GM23338 (cell line): ENCODE data around the gene ZNF630. TPM values are rescaled to one million over a fixed set of nuclear protein-coding genes. Genes with fewer than 3 reads are reported as not detected.
"Not testable (repeated sequence)": the region's sequence is repeated elsewhere in the genome, so short reads cannot be mapped to it uniquely, and the experiment has no call there.

Source experiments
- ATAC-seq: fragments of 200-7000 bp; cut with Tn5 transposase; 3 replicates; pipeline ENCODE4 v1.9.1; 2020
- DNase-seq: peaks from one replicate; pipeline ENCODE4 v3.0.0-alpha.2; 2015; ENCODE audit warnings: low spot score
- H2AFZ ChIP-seq: fragments of 200-600 bp; sonication (generic); 2 replicates; pipeline ENCODE4 v1.8.0; 2016; ENCODE audit warnings: antibody characterized with exemption, mild to moderate bottlenecking, moderate library complexity
- H3F3A ChIP-seq: fragments of 200-600 bp; sonication (generic); replicated peaks from 2 replicates; pipeline ENCODE4 v1.8.0; 2017; ENCODE audit warnings: antibody characterized with exemption, mixed run types, low read depth
- H3K27ac ChIP-seq: fragments of 200-600 bp; sonication (generic); 2 replicates; pipeline ENCODE4 v1.6.1; 2016; ENCODE audit warnings: low read depth
- H3K27me3 ChIP-seq: fragments of 200-600 bp; sonication (generic); 2 replicates; pipeline ENCODE4 v1.8.0; 2016; ENCODE audit warnings: mild to moderate bottlenecking, mixed run types, moderate library complexity; ENCODE audit not compliant: insufficient read depth
- H3K36me3 ChIP-seq: fragments of 200-600 bp; sonication (generic); 2 replicates; pipeline ENCODE4 v1.8.0; 2016; ENCODE audit warnings: mild to moderate bottlenecking; ENCODE audit not compliant: insufficient read depth
- H3K4me1 ChIP-seq: fragments of 200-600 bp; sonication (generic); 2 replicates; pipeline ENCODE4 v1.8.0; 2016; ENCODE audit warnings: mild to moderate bottlenecking, moderate library complexity; ENCODE audit not compliant: insufficient read depth
- H3K4me2 ChIP-seq: fragments of 200-600 bp; sonication (generic); 2 replicates; pipeline ENCODE4 v1.7.1; 2017; ENCODE audit warnings: mixed run types
- H3K4me3 ChIP-seq: fragments of 200-600 bp; sonication (generic); 2 replicates; pipeline ENCODE4 v1.6.1; 2016; ENCODE audit warnings: mixed run types
- H3K79me2 ChIP-seq: fragments of 200-600 bp; sonication (generic); replicated peaks from 2 replicates; pipeline ENCODE4 v1.8.0; 2017; ENCODE audit warnings: mild to moderate bottlenecking; ENCODE audit not compliant: insufficient read depth
- H3K9me2 ChIP-seq: fragments of 200-600 bp; sonication (generic); 2 replicates; pipeline ENCODE4 v1.8.0; 2017; ENCODE audit not compliant: insufficient read depth
- H4K20me1 ChIP-seq: fragments of 200-600 bp; sonication (generic); replicated peaks from 2 replicates; pipeline ENCODE4 v1.8.0; 2017; ENCODE audit warnings: mild to moderate bottlenecking; ENCODE audit not compliant: insufficient read depth
- H3K27ac Mint-ChIP-seq: 2 replicates; pipeline ENCODE4 v1.8.0; 2020; ENCODE audit warnings: inconsistent platforms, mild to moderate bottlenecking, moderate library complexity, mixed read lengths
- H3K27me3 Mint-ChIP-seq: 3 replicates; pipeline ENCODE4 v1.8.0; 2022; ENCODE audit warnings: low read depth, mild to moderate bottlenecking, moderate library complexity, mixed read lengths, inconsistent platforms; ENCODE audit not compliant: insufficient read depth, poor library complexity
- H3K36me3 Mint-ChIP-seq: 3 replicates; pipeline ENCODE4 v1.8.0; 2021; ENCODE audit warnings: low read depth, mild to moderate bottlenecking, inconsistent platforms, moderate library complexity, mixed read lengths
- H3K4me1 Mint-ChIP-seq: 3 replicates; pipeline ENCODE4 v1.8.0; 2020; ENCODE audit warnings: mild to moderate bottlenecking, inconsistent platforms, mixed read lengths
- H3K4me3 Mint-ChIP-seq: 3 replicates; pipeline ENCODE4 v1.8.0; 2021; ENCODE audit warnings: moderate library complexity, mild to moderate bottlenecking, inconsistent platforms, mixed read lengths
- H3K9me3 Mint-ChIP-seq: 3 replicates; pipeline ENCODE4 v1.8.0; 2020; ENCODE audit warnings: moderate library complexity, mild to moderate bottlenecking, inconsistent platforms, mixed read lengths
- CREB1 ChIP-seq: fragments of 250-450 bp; sonication (Bioruptor Pico); IDR thresholded peaks from 2 replicates; pipeline ENCODE4 v1.5.0; 2020; ENCODE audit warnings: low read depth, mild to moderate bottlenecking, moderate library complexity
- EZH2 ChIP-seq: fragments of 200-600 bp; sonication (generic); IDR thresholded peaks from one replicate; pipeline ENCODE4 v1.8.0; 2017; ENCODE audit warnings: antibody characterized with exemption, mild to moderate bottlenecking, low read depth; ENCODE audit not compliant: unreplicated experiment
- JUNB ChIP-seq: IDR thresholded peaks from one replicate; pipeline ENCODE4 v1.6.1; 2016; ENCODE audit warnings: antibody characterized with exemption; ENCODE audit not compliant: unreplicated experiment
- NANOG ChIP-seq: IDR thresholded peaks from 2 replicates; pipeline ENCODE4 v1.6.1; 2016; ENCODE audit warnings: antibody characterized with exemption, borderline replicate concordance
- POLR2AphosphoS5 ChIP-seq: IDR thresholded peaks from 2 replicates; pipeline ENCODE4 v1.6.1; 2016; ENCODE audit warnings: antibody characterized with exemption, low read depth
- ZNF114 ChIP-seq: fragments of 250-450 bp; sonication (Bioruptor Pico); IDR thresholded peaks from 2 replicates; pipeline ENCODE4 v1.5.0; 2020; ENCODE audit warnings: mild to moderate bottlenecking, moderate library complexity
- polyA plus RNA-seq: library from polyadenylated mRNA; unstranded; fragments of >200 nt; fragmentation: Nextera tagmentation; extraction: Ambion mirVana; gene quantifications from 2 replicates; pipeline ENCODE4 v1.2.1, GENCODE V29; 2016
- total RNA-seq: library from RNA; depleted of rRNA; stranded (reverse); fragments of >200 nt; shearing (Covaris generic); gene quantifications from 2 replicates; pipeline ENCODE4 v1.2.3, GENCODE V29; 2014
- TF ChIP-seq, protein P1 (sequence below): IDR thresholded peaks from one replicate; pipeline ENCODE4 v1.6.1; 2018; ENCODE audit warnings: antibody characterized with exemption; ENCODE audit not compliant: unreplicated experiment
- TF ChIP-seq, protein P2 (sequence below), 2 experiments: fragments of 200-600 bp in 1 of 2; sonication (generic) in 1 of 2; conservative IDR thresholded peaks; 2 replicates each; pipeline versions ENCODE4 v1.5.1 to v1.6.1; 2016 to 2017; ENCODE audit warnings: antibody characterized with exemption in 2 of 2, low read depth in 2 of 2, mild to moderate bottlenecking in 2 of 2, moderate library complexity in 1 of 2
- TF ChIP-seq, protein P3 (sequence below): IDR thresholded peaks from 2 replicates; pipeline ENCODE4 v1.6.1; 2016; ENCODE audit warnings: antibody characterized with exemption

The ZNF630 gene
- total and polyA plus RNA-seq, 2 experiments from 2014 or later = 0.95 to 2.2 TPM

GRCh38 chrX:48035891-48036290 lies 35.5 kb downstream of the ZNF630 start:
- H3K4me3 Mint-ChIP-seq = no peak overlapping the region
- Histone ChIP-seq H3K27ac (no peak overlapping the region), H3K9me2 (no peaks in the 10 kb centered on the region), H3K27me3 (no peaks in the 10 kb centered on the region), H3F3A (no peaks in the 10 kb centered on the region), H3K4me2 (no peak overlapping the region), H3K36me3 (no peaks in the 10 kb centered on the region), H2AFZ (no peak overlapping the region), H4K20me1 (no peaks in the 10 kb centered on the region), H3K4me3 (no peak overlapping the region), H3K79me2 (no peaks in the 10 kb centered on the region), H3K4me1 (no peaks in the 10 kb centered on the region)
- no peaks in the 10 kb centered on the region for H3K27me3 Mint-ChIP-seq
- TF ChIP-seq JUNB (no peak), POLR2AphosphoS5 (no peak), CREB1 (CRISPR knock-in tag) (no peak), EZH2 (no peak)
- no peaks in the 10 kb centered on the region; the same call in 2 of the 3 replicates for H3K36me3 Mint-ChIP-seq
- no peaks in the 10 kb centered on the region for H3K4me1 Mint-ChIP-seq
- no peak for ATAC-seq
- no peaks in the 10 kb centered on the region; the same call in 2 of the 3 replicates for H3K9me3 Mint-ChIP-seq
- no peak overlapping the region for H3K27ac Mint-ChIP-seq
- no peak for DNase-seq

DNA sequence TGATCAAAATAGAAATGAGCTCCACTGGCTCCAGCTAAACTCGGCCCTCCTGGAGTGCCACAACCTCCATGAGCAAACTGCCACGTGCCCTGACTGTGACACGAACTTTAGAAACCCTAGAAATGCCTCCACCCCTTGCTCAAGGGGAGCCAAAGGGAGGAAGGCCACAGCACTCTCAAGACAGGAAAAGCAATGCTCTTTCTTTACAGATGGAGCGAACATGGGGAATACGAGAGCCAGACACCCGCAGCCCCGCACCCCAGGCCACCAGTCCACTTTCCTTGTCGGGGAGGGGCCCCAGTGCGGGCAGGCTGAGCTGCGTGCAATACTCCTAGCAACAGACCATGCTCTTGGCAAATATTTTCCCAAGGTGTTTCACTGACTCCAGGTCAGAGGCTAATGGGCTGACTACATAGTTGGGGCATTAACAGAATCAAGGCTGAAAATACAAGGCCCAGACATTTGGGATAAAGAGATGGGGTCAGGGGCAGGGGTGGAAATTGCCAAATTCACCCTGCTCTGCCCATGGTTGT lies 40.7 kb downstream of the ZNF630 start:
- not testable (repeated sequence) for H3K4me1 Mint-ChIP-seq, H3K9me2 ChIP-seq, H3K4me2 ChIP-seq, H3F3A ChIP-seq, ATAC-seq, H3K27me3 Mint-ChIP-seq, H3K27me3 ChIP-seq, H3K36me3 Mint-ChIP-seq, H3K4me1 ChIP-seq, H2AFZ ChIP-seq, H3K4me3 Mint-ChIP-seq, DNase-seq, H4K20me1 ChIP-seq, H3K27ac Mint-ChIP-seq, H3K4me3 ChIP-seq, H3K9me3 Mint-ChIP-seq, H3K36me3 ChIP-seq, H3K27ac ChIP-seq, H3K79me2 ChIP-seq

DNA sequence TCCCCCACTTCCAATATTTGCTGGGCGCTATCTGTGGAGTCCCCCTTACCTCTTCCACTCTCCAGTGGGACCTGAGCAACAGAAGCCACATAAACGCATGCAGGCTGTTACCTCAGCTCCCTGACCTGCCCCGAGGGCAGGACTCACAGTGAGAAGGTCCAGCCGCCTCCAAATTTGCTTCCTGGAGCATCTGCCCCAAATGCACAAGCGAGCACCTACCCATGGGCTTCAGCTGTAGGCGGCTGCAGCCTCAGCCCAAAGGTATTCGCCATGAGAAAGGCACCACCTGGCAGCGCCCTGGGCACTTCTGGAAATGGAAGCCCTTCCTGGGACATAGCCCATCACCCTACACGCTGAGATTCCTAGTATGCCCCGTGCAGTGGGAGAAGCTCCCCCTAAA lies 41.2 kb downstream of the ZNF630 start:
- Mint-ChIP-seq H3K4me3 (no peak overlapping the region), H3K4me1 (peaks cover 4% of the 10 kb centered on the region; the same call in 1 of the 3 replicates), H3K27me3 (peaks cover 4% of the 10 kb centered on the region), H3K9me3 (no peaks in the 10 kb centered on the region; the same call in 2 of the 3 replicates), H3K27ac (no peak overlapping the region), H3K36me3 (no peaks in the 10 kb centered on the region; the same call in 2 of the 3 replicates)
- ATAC-seq (no peak), DNase-seq (no peak)
- Histone ChIP-seq H3K4me1 (no peaks in the 10 kb centered on the region; the same call in 1 of the 2 replicates), H3K4me3 (no peak overlapping the region), H3K4me2 (no peak overlapping the region), H3K79me2 (no peaks in the 10 kb centered on the region), H3K27ac (no peak overlapping the region), H3K36me3 (no peaks in the 10 kb centered on the region), H3K9me2 (no peaks in the 10 kb centered on the region), H3K27me3 (no peaks in the 10 kb centered on the region), H3F3A (no peaks in the 10 kb centered on the region), H2AFZ (no peak overlapping the region), H4K20me1 (no peaks in the 10 kb centered on the region)
- no peak for TF ChIP-seq ZNF114
- no peak for TF ChIP-seq JUNB
- TF ChIP-seq, protein P1, sequence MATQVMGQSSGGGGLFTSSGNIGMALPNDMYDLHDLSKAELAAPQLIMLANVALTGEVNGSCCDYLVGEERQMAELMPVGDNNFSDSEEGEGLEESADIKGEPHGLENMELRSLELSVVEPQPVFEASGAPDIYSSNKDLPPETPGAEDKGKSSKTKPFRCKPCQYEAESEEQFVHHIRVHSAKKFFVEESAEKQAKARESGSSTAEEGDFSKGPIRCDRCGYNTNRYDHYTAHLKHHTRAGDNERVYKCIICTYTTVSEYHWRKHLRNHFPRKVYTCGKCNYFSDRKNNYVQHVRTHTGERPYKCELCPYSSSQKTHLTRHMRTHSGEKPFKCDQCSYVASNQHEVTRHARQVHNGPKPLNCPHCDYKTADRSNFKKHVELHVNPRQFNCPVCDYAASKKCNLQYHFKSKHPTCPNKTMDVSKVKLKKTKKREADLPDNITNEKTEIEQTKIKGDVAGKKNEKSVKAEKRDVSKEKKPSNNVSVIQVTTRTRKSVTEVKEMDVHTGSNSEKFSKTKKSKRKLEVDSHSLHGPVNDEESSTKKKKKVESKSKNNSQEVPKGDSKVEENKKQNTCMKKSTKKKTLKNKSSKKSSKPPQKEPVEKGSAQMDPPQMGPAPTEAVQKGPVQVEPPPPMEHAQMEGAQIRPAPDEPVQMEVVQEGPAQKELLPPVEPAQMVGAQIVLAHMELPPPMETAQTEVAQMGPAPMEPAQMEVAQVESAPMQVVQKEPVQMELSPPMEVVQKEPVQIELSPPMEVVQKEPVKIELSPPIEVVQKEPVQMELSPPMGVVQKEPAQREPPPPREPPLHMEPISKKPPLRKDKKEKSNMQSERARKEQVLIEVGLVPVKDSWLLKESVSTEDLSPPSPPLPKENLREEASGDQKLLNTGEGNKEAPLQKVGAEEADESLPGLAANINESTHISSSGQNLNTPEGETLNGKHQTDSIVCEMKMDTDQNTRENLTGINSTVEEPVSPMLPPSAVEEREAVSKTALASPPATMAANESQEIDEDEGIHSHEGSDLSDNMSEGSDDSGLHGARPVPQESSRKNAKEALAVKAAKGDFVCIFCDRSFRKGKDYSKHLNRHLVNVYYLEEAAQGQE = no peak
- TF ChIP-seq EZH2 = no peak
- no peak for TF ChIP-seq NANOG
- TF ChIP-seq, protein P2, sequence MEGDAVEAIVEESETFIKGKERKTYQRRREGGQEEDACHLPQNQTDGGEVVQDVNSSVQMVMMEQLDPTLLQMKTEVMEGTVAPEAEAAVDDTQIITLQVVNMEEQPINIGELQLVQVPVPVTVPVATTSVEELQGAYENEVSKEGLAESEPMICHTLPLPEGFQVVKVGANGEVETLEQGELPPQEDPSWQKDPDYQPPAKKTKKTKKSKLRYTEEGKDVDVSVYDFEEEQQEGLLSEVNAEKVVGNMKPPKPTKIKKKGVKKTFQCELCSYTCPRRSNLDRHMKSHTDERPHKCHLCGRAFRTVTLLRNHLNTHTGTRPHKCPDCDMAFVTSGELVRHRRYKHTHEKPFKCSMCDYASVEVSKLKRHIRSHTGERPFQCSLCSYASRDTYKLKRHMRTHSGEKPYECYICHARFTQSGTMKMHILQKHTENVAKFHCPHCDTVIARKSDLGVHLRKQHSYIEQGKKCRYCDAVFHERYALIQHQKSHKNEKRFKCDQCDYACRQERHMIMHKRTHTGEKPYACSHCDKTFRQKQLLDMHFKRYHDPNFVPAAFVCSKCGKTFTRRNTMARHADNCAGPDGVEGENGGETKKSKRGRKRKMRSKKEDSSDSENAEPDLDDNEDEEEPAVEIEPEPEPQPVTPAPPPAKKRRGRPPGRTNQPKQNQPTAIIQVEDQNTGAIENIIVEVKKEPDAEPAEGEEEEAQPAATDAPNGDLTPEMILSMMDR (conservative IDR thresholded peaks at IDR 0.05; ENCODE audit: low read depth in 2 of 2) = no peak
- TF ChIP-seq, protein P3, sequence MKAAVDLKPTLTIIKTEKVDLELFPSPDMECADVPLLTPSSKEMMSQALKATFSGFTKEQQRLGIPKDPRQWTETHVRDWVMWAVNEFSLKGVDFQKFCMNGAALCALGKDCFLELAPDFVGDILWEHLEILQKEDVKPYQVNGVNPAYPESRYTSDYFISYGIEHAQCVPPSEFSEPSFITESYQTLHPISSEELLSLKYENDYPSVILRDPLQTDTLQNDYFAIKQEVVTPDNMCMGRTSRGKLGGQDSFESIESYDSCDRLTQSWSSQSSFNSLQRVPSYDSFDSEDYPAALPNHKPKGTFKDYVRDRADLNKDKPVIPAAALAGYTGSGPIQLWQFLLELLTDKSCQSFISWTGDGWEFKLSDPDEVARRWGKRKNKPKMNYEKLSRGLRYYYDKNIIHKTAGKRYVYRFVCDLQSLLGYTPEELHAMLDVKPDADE = no peak
